H1 (cell line): ENCODE measurements around the gene FDXACB1. TPM values are rescaled to one million over a fixed set of nuclear protein-coding genes. Genes with fewer than 3 reads are reported as not detected.

Experiments
- CTCF ChIA-PET: fragments of 300-600 bp; sonication (Branson Sonifier 250); formaldehyde crosslinking; loops from one replicate; lab custom pipeline; 2021; ENCODE audit not compliant: partially characterized antibody; lab: Charles Lee
- POLR2A ChIA-PET: fragments of 300-600 bp; sonication (Branson Sonifier 250); formaldehyde crosslinking; loops from one replicate; lab custom pipeline; 2021; ENCODE audit warnings: inconsistent platforms; ENCODE audit not compliant: partially characterized antibody; lab: Charles Lee
- DNase-seq, 2 experiments: peaks; one replicate each; pipeline versions ENCODE4 v3.0.0 to v3.0.0-alpha.2; 2010 to 2022; ENCODE audit warnings: low spot score in 2 of 2, low read depth in 1 of 2, mixed read lengths in 1 of 2
- FAIRE-seq: peaks from 2 replicates; lab custom pipeline; 2011; peaks lifted over from hg19 to GRCh38; lab: Jason Lieb, UNC
- H2AFZ ChIP-seq: 2 replicates; pipeline ENCODE4 v1.8.1; 2012; ENCODE audit warnings: low read length, inconsistent platforms
- H2AK5ac ChIP-seq: 2 replicates; pipeline ENCODE4 v1.6.1; 2013; ENCODE audit warnings: low read depth, low read length
- H2BK120ac ChIP-seq: replicated peaks from 2 replicates; pipeline ENCODE3; 2013; ENCODE audit warnings: low read depth, low read length, inconsistent platforms
- H2BK12ac ChIP-seq: 2 replicates; pipeline ENCODE4 v1.6.1; 2013; ENCODE audit warnings: low read depth, low read length
- H2BK15ac ChIP-seq: 2 replicates; pipeline ENCODE4 v1.6.1; 2013; ENCODE audit warnings: low read length
- H2BK20ac ChIP-seq: 2 replicates; pipeline ENCODE4 v1.6.1; 2013; ENCODE audit warnings: low read length
- H2BK5ac ChIP-seq: 2 replicates; pipeline ENCODE4 v1.6.1; 2013; ENCODE audit warnings: low read depth, low read length
- H3K14ac ChIP-seq: 2 replicates; pipeline ENCODE4 v1.6.1; 2013; ENCODE audit warnings: inconsistent platforms; ENCODE audit not compliant: insufficient read length
- H3K18ac ChIP-seq: 2 replicates; pipeline ENCODE4 v1.6.1; 2013; ENCODE audit warnings: low read length; ENCODE audit errors: extremely low read depth
- H3K23ac ChIP-seq: 2 replicates; pipeline ENCODE4 v1.6.1; 2013; ENCODE audit warnings: inconsistent platforms; ENCODE audit not compliant: insufficient read length
- H3K23me2 ChIP-seq: 2 replicates; pipeline ENCODE4 v1.6.1; 2013; ENCODE audit warnings: low read depth, low read length
- H3K27ac ChIP-seq: 2 replicates; pipeline ENCODE4 v1.6.1; 2011; ENCODE audit warnings: low read depth, low read length, inconsistent platforms
- H3K27me3 ChIP-seq, 4 experiments: replicated peaks in 1 of 4; 1 replicate in 1 of 4; 2 replicates in 3 of 4; pipeline versions ENCODE4 v1.6.1 to v1.8.1; 2011 to 2013; ENCODE audit warnings: low read length in 3 of 4, mild to moderate bottlenecking in 3 of 4, inconsistent platforms in 2 of 4, mixed read lengths in 2 of 4, moderate library complexity in 1 of 4; ENCODE audit not compliant: control insufficient read depth in 3 of 4, insufficient read depth in 3 of 4; ENCODE audit errors: extremely low read depth in 1 of 4
- H3K36me3 ChIP-seq, 4 experiments: 2 replicates each; pipeline versions ENCODE4 v1.6.1 to v1.8.1; 2011 to 2013; ENCODE audit warnings: mild to moderate bottlenecking in 4 of 4, low read length in 3 of 4, moderate library complexity in 2 of 4, control low read depth in 1 of 4, inconsistent platforms in 1 of 4; ENCODE audit not compliant: insufficient read depth in 4 of 4, control insufficient read depth in 2 of 4
- H3K4ac ChIP-seq: replicated peaks from 2 replicates; pipeline ENCODE3; 2013; ENCODE audit warnings: low read length, low read depth, mixed read lengths, inconsistent platforms; ENCODE audit not compliant: insufficient read length
- H3K4me1 ChIP-seq, 4 experiments: replicated peaks in 1 of 4; 1 replicate in 1 of 4; 2 replicates in 3 of 4; pipeline versions ENCODE4 v1.6.1 to v1.8.1; 2011 to 2013; ENCODE audit warnings: low read length in 3 of 4, inconsistent platforms in 2 of 4, mixed read lengths in 1 of 4; ENCODE audit not compliant: insufficient read depth in 4 of 4, control insufficient read depth in 3 of 4
- H3K4me2 ChIP-seq, 2 experiments: 2 replicates each; pipeline versions ENCODE4 v1.6.1 to v1.8.1; 2011 to 2013; ENCODE audit warnings: low read depth in 2 of 2, low read length in 2 of 2, control low read depth in 1 of 2, inconsistent platforms in 1 of 2, mild to moderate bottlenecking in 1 of 2; ENCODE audit not compliant: insufficient read depth in 1 of 2
- H3K4me3 ChIP-seq, 4 experiments: fragments of 200-600, 300-600 bp in 1 of 4; sonication (generic), shearing (Covaris generic), sonication (Bioruptor Twin) in 1 of 4; 2 replicates each; pipeline versions ENCODE4 v1.5.1 to v1.8.1; 2011 to 2016; ENCODE audit warnings: low read length in 4 of 4, low read depth in 3 of 4, control low read depth in 2 of 4, inconsistent platforms in 2 of 4, mild to moderate bottlenecking in 2 of 4, mixed read lengths in 1 of 4, moderate library complexity in 1 of 4; ENCODE audit not compliant: insufficient read depth in 2 of 4; ENCODE audit errors: extremely low read depth in 1 of 4
- H3K56ac ChIP-seq: replicated peaks from 2 replicates; pipeline ENCODE3; 2013; ENCODE audit warnings: low read depth, mild to moderate bottlenecking, mixed read lengths, low read length, inconsistent platforms; ENCODE audit not compliant: insufficient read length
- H3K79me1 ChIP-seq: 2 replicates; pipeline ENCODE4 v1.6.1; 2013; ENCODE audit warnings: low read depth, low read length, control low read depth
- H3K79me2 ChIP-seq, 2 experiments: 2 replicates each; pipeline versions ENCODE4 v1.6.1 to v1.8.1; 2012 to 2013; ENCODE audit warnings: low read length in 2 of 2, mild to moderate bottlenecking in 2 of 2, inconsistent platforms in 1 of 2; ENCODE audit not compliant: insufficient read depth in 2 of 2, control insufficient read depth in 1 of 2
- H3K9ac ChIP-seq, 4 experiments: replicated peaks in 1 of 4; 1 replicate in 1 of 4; 2 replicates in 3 of 4; pipeline versions ENCODE4 v1.6.1 to v1.8.1; 2011 to 2013; ENCODE audit warnings: low read depth in 3 of 4, low read length in 3 of 4, control low read depth in 2 of 4, mild to moderate bottlenecking in 2 of 4, moderate library complexity in 2 of 4, inconsistent platforms in 1 of 4; ENCODE audit errors: extremely low read depth in 1 of 4
- H3K9me3 ChIP-seq, 2 experiments: 2 replicates each; pipeline versions ENCODE4 v1.6.1 to v1.8.1; 2012 to 2013; ENCODE audit warnings: mild to moderate bottlenecking in 2 of 2, moderate library complexity in 2 of 2, control low read depth in 1 of 2, inconsistent platforms in 1 of 2, low read depth in 1 of 2, low read length in 1 of 2, mixed read lengths in 1 of 2; ENCODE audit not compliant: insufficient read depth in 2 of 2
- H4K20me1 ChIP-seq, 2 experiments: replicated peaks in 1 of 2; 2 replicates each; pipeline versions ENCODE3 to v1.8.1; 2011 to 2013; ENCODE audit warnings: inconsistent platforms in 2 of 2, low read length in 2 of 2, mild to moderate bottlenecking in 1 of 2; ENCODE audit not compliant: insufficient read depth in 2 of 2, control insufficient read depth in 1 of 2
- H4K5ac ChIP-seq: 2 replicates; pipeline ENCODE4 v1.6.1; 2013; ENCODE audit warnings: low read length, low read depth, mixed read lengths, inconsistent platforms; ENCODE audit not compliant: insufficient read length
- H4K8ac ChIP-seq: 2 replicates; pipeline ENCODE4 v1.8.0; 2013; ENCODE audit warnings: mild to moderate bottlenecking, moderate library complexity, low read length, inconsistent platforms; ENCODE audit not compliant: insufficient read depth; ENCODE audit errors: extremely low read depth
- H4K91ac ChIP-seq: replicated peaks from 2 replicates; pipeline ENCODE3; 2013; ENCODE audit warnings: low read length, mixed read lengths, inconsistent platforms; ENCODE audit not compliant: insufficient read length
- BCL11A ChIP-seq, 2 experiments: IDR thresholded peaks; one replicate each; pipeline ENCODE4 v1.6.1; 2011; ENCODE audit warnings: low read depth in 2 of 2, low read length in 2 of 2, mild to moderate bottlenecking in 2 of 2
- CEBPB ChIP-seq: IDR thresholded peaks from 2 replicates; pipeline ENCODE4 v1.6.1; 2012; ENCODE audit warnings: low read depth, low read length
- CHD2 ChIP-seq: IDR thresholded peaks from 2 replicates; pipeline ENCODE4 v1.6.1; 2012; ENCODE audit warnings: low read length, improper control_type of control experiment
- CTCF ChIP-seq, 3 experiments: IDR thresholded peaks; 1 replicate in 2 of 3; 2 replicates in 1 of 3; pipeline versions ENCODE4 v1.5.1 to v1.6.1; 2011; ENCODE audit warnings: low read length in 3 of 3, mild to moderate bottlenecking in 3 of 3, inconsistent platforms in 2 of 3, low read depth in 1 of 3, moderate library complexity in 1 of 3; ENCODE audit not compliant: insufficient read depth in 1 of 3; ENCODE audit errors: control extremely low read depth in 1 of 3
- JUN ChIP-seq: IDR thresholded peaks from 2 replicates; pipeline ENCODE4 v1.6.1; 2011; ENCODE audit warnings: low read depth, mild to moderate bottlenecking, improper control_type of control experiment, low read length
- NRF1 ChIP-seq: IDR thresholded peaks from 2 replicates; pipeline ENCODE4 v1.6.1; 2011; ENCODE audit warnings: mild to moderate bottlenecking, low read depth, low read length, improper control_type of control experiment
- POU5F1 ChIP-seq: IDR thresholded peaks from 2 replicates; pipeline ENCODE4 v1.6.1; 2011; ENCODE audit warnings: low read depth, mild to moderate bottlenecking, low read length, moderate library complexity
- RNF2 ChIP-seq: fragments of 200-900, 300-1000 bp; sonication (generic); IDR thresholded peaks from 2 replicates; pipeline ENCODE4 v1.7.1; 2016; ENCODE audit warnings: borderline replicate concordance, low read depth, mild to moderate bottlenecking, antibody characterized with exemption, low read length; ENCODE audit not compliant: poor library complexity, severe bottlenecking; ENCODE audit errors: missing control alignments
- SP1 ChIP-seq: IDR thresholded peaks from 2 replicates; pipeline ENCODE4 v1.6.1; 2011; ENCODE audit warnings: low read depth, low read length
- SP4 ChIP-seq: IDR thresholded peaks from 2 replicates; pipeline ENCODE4 v1.6.1; 2012; ENCODE audit warnings: low read length, inconsistent platforms
- YY1 ChIP-seq: IDR thresholded peaks from 2 replicates; pipeline ENCODE4 v1.6.1; 2011; ENCODE audit warnings: low read depth, mild to moderate bottlenecking, low read length
- WGBS, 2 experiments: shearing (Covaris generic) in 1 of 2; methylation state at CpG; one replicate each; pipeline versions ENCODE4 v1.1.6 to v1.1.7; 2013 to 2015; ENCODE audit warnings: low lambda C conversion rate in 2 of 2, mixed read lengths in 2 of 2, inconsistent platforms in 1 of 2, low coverage in 1 of 2, missing lambda C conversion rate in 1 of 2; ENCODE audit not compliant: insufficient replicate concordance in 2 of 2, insufficient coverage in 1 of 2, insufficient read length in 1 of 2; ENCODE audit errors: extremely low coverage in 1 of 2, missing lambda C conversion rate in 1 of 2; 5-methylcytosine and 5-hydroxymethylcytosine counted together
- polyA plus RNA-seq, 7 experiments: library from polyadenylated mRNA; depleted of rRNA in 3 of 7; stranded (reverse) in 5 of 7; unstranded in 2 of 7; fragments of >200 nt in 5 of 7; fragments of 200-250 nt in 2 of 7; gene quantifications; 1 replicate in 5 of 7; 2 replicates in 1 of 7; 4 replicates in 1 of 7; pipeline versions ENCODE4 v1.2.1 to v1.2.3, GENCODE V29; 2011 to 2013; ENCODE audit warnings: missing spikeins in 2 of 7, mixed read lengths in 2 of 7
- total RNA-seq: library from RNA; stranded (reverse); fragmentation: NEBNext Ultra II Directional; extraction: Animal tissue kit (Norgen Biotek cat#: 25700); gene quantifications from 2 replicates; pipeline ENCODE4 v1.2.1, GENCODE V29; 2021

The FDXACB1 gene
- total and polyA plus RNA-seq, 2 of the 8 experiments (the other 6 are each of a cell fraction or from before 2014, with no cell fraction given), result 1.4 to 2.3 TPM

GRCh38 chr11:111829185-111829968, 49.6 kb downstream of the FDXACB1 start:
- Histone ChIP-seq H3K23me2 (no peaks in the 10 kb centered on the region), H3K9ac (no peak overlapping the region), H3K23ac (no peak overlapping the region), H2BK5ac (no peak overlapping the region), H3K18ac (no peak overlapping the region), H4K20me1 (no peaks in the 10 kb centered on the region), H2AFZ (no peak overlapping the region), H3K4me1 (no peaks in the 10 kb centered on the region; a peak in 1 of 7 replicates), H2BK15ac (no peak overlapping the region), H3K79me1 (no peaks in the 10 kb centered on the region), H3K14ac (no peak overlapping the region), H3K27ac (no peak overlapping the region), H3K36me3 (no peaks in the 10 kb centered on the region; a peak in 1 of 8 replicates), H3K79me2 (no peaks in the 10 kb centered on the region), H4K5ac (no peak overlapping the region), H3K56ac (no peak overlapping the region), H3K4me3 (no peak overlapping the region), H3K4ac (no peak overlapping the region), H3K27me3 (no peaks in the 10 kb centered on the region), H3K4me2 (no peak overlapping the region), H2BK20ac (no peak overlapping the region), H3K9me3 (no peaks in the 10 kb centered on the region), H2BK120ac (no peak overlapping the region), H4K91ac (no peak overlapping the region), H2AK5ac (no peak overlapping the region), H2BK12ac (no peak overlapping the region), H4K8ac (no peak overlapping the region)
- DNase-seq (no peak), FAIRE-seq (no peak)
- ChIA-PET POLR2A (no interaction called here), CTCF (interaction anchor here (0.6 to 1.4 kb wide), 3 partner anchors 12 to 263 kb away, joined by 3 to 4 read pairs (median 3); no protein-coding TSS in a partner anchor)
- WGBS, 2 experiments, result 87% methylated on average over 5 of the region's 5 CpGs; no CpG with 5 or more reads in 1 of the 2 experiments
- no peak for TF ChIP-seq YY1
- no peak for TF ChIP-seq SP1
- TF ChIP-seq NRF1, result no peak
- no peak for TF ChIP-seq CTCF (IDR thresholded peaks at IDR 0.05; ENCODE audit: control extremely low read depth in 1 of 3, insufficient read depth in 1 of 3, low read depth in 1 of 3, low read length in 3 of 3)
- TF ChIP-seq JUN, result no peak
- TF ChIP-seq CHD2, result no peak
- no peak for TF ChIP-seq SP4
- no peak for TF ChIP-seq POU5F1
- no peak for TF ChIP-seq BCL11A (IDR thresholded peaks at IDR 0.05; ENCODE audit: low read depth in 2 of 2, low read length in 2 of 2)
- TF ChIP-seq CEBPB, result no peak
- TF ChIP-seq RNF2, result no peak
